ENCODE results near the gene ESAM. TPM values are rescaled to one million over a fixed set of nuclear protein-coding genes. Genes with fewer than 3 reads are reported as not detected.

The ESAM gene
- total and polyA plus RNA-seq, 2 of the 8 experiments (the other 6 are each of a cell fraction or from before 2014, with no cell fraction given): 0.09 TPM; not detected in 1

GRCh38 chr11:124796312-124796711 lies 34.2 kb upstream of the ESAM start:
- H4K91ac ChIP-seq (replicated peaks; ENCODE audit: insufficient read length, low read length): no peak overlapping the region
- CTCF ChIA-PET (ENCODE audit: partially characterized antibody): interaction anchor here (0.6 to 7.6 kb wide), 10 partner anchors 8 to 153 kb away, joined by 3 to 111 read pairs (median 22); partner anchors contain the start of gene ESAM
- no peak overlapping the region for H3K9ac ChIP-seq (replicated peaks in 1 of 4; ENCODE audit: extremely low read depth in 1 of 4, low read depth in 3 of 4, low read length in 3 of 4)
- H2BK5ac ChIP-seq (ENCODE audit: low read depth, low read length): no peak overlapping the region
- H3K23ac ChIP-seq (ENCODE audit: insufficient read length): no peak overlapping the region
- H2AK5ac ChIP-seq (ENCODE audit: low read depth, low read length): no peak overlapping the region
- H3K27me3 ChIP-seq (replicated peaks in 1 of 4; ENCODE audit: control insufficient read depth in 3 of 4, extremely low read depth in 1 of 4, insufficient read depth in 3 of 4, low read length in 3 of 4): no peaks in the 10 kb centered on the region
- H3K79me2 ChIP-seq (ENCODE audit: control insufficient read depth in 1 of 2, insufficient read depth in 2 of 2, low read length in 2 of 2): peaks cover 26 to 85% of the 10 kb centered on the region in 2 experiments
- H2BK15ac ChIP-seq (ENCODE audit: low read length): no peak overlapping the region
- H3K56ac ChIP-seq (replicated peaks; ENCODE audit: insufficient read length, low read depth, low read length): no peak overlapping the region
- H4K20me1 ChIP-seq (replicated peaks in 1 of 2; ENCODE audit: control insufficient read depth in 1 of 2, insufficient read depth in 2 of 2, low read length in 2 of 2): peaks cover 8 to 22% of the 10 kb centered on the region in 2 experiments
- POLR2A ChIA-PET (ENCODE audit: partially characterized antibody): interaction anchor here (0.6 kb wide), 1 partner anchor 35 kb away, joined by 6 read pairs; no protein-coding TSS in a partner anchor
- H2BK120ac ChIP-seq (replicated peaks; ENCODE audit: low read depth, low read length): no peak overlapping the region
- no peaks in the 10 kb centered on the region for H3K9me3 ChIP-seq (ENCODE audit: insufficient read depth in 2 of 2, low read depth in 1 of 2, low read length in 1 of 2)
- peaks cover 3% of the 10 kb centered on the region; the same call in 1 of the 2 replicates for H3K23me2 ChIP-seq (ENCODE audit: low read depth, low read length)
- no peak overlapping the region for H4K8ac ChIP-seq (ENCODE audit: extremely low read depth, insufficient read depth, low read length)
- H3K4me2 ChIP-seq (ENCODE audit: insufficient read depth in 1 of 2, low read depth in 2 of 2, low read length in 2 of 2): no peak overlapping the region; a peak in 1 of 4 replicates
- peaks cover 4 to 23% (median 5%) of the 10 kb centered on the region in 4 experiments; a peak in 6 of 7 replicates for H3K4me1 ChIP-seq (replicated peaks in 1 of 4; ENCODE audit: control insufficient read depth in 3 of 4, insufficient read depth in 4 of 4, low read length in 3 of 4)
- no peak overlapping the region for H3K4ac ChIP-seq (replicated peaks; ENCODE audit: insufficient read length, low read depth, low read length)
- no peak overlapping the region for H4K5ac ChIP-seq (ENCODE audit: insufficient read length, low read depth, low read length)
- H3K4me3 ChIP-seq (ENCODE audit: extremely low read depth in 1 of 4, insufficient read depth in 2 of 4, low read depth in 3 of 4, low read length in 4 of 4): no peak overlapping the region
- H2BK20ac ChIP-seq (ENCODE audit: low read length): no peak overlapping the region
- H3K14ac ChIP-seq (ENCODE audit: insufficient read length): no peak overlapping the region
- H3K18ac ChIP-seq (ENCODE audit: extremely low read depth, low read length): no peak overlapping the region
- H2BK12ac ChIP-seq (ENCODE audit: low read depth, low read length): no peak overlapping the region
- H3K79me1 ChIP-seq (ENCODE audit: low read depth, low read length): peaks cover 6% of the 10 kb centered on the region
- DNase-seq (ENCODE audit: low read depth in 1 of 2, low spot score in 2 of 2) (no peak), FAIRE-seq (no peak)
- H3K36me3 ChIP-seq (ENCODE audit: control insufficient read depth in 2 of 4, insufficient read depth in 4 of 4, low read length in 3 of 4): no peaks in the 10 kb centered on the region
- no peak overlapping the region for H2AFZ ChIP-seq (ENCODE audit: low read length)
- 97% methylated on average over 3 of the region's 3 CpGs; no CpG with 5 or more reads in 1 of the 2 experiments for WGBS, 2 experiments (ENCODE audit: extremely low coverage in 1 of 2, insufficient coverage in 1 of 2, insufficient read length in 1 of 2, insufficient replicate concordance in 2 of 2, low coverage in 1 of 2, low lambda C conversion rate in 2 of 2, missing lambda C conversion rate in 1 of 2)
- no peak overlapping the region for H3K27ac ChIP-seq (ENCODE audit: low read depth, low read length)
- no peak for TF ChIP-seq POU5F1 (IDR thresholded peaks at IDR 0.05; ENCODE audit: low read depth, low read length)
- no peak for TF ChIP-seq GTF2F1 (IDR thresholded peaks at IDR 0.05; ENCODE audit: borderline replicate concordance, low read depth, low read length)
- no peak for TF ChIP-seq ZNF274 (IDR thresholded peaks at IDR 0.05; ENCODE audit: borderline replicate concordance, extremely low read depth, low read length)
- TF ChIP-seq CTCF (IDR thresholded peaks at IDR 0.05; ENCODE audit: control extremely low read depth in 1 of 3, insufficient read depth in 1 of 3, low read depth in 1 of 3, low read length in 3 of 3): no peak
- TF ChIP-seq TBP (IDR thresholded peaks at IDR 0.05; ENCODE audit: low read depth, low read length): no peak
- TF ChIP-seq MAFK (IDR thresholded peaks at IDR 0.05; ENCODE audit: low read depth, low read length): no peak
- TF ChIP-seq SIX5 (IDR thresholded peaks at IDR 0.05; ENCODE audit: low read depth, low read length): no peak
- no peak for TF ChIP-seq NANOG (IDR thresholded peaks at IDR 0.05; ENCODE audit: insufficient read depth, low read depth, low read length, poor library complexity, severe bottlenecking)
- TF ChIP-seq RFX5 (IDR thresholded peaks at IDR 0.05; ENCODE audit: borderline replicate concordance, low read depth, low read length): no peak
- no peak for TF ChIP-seq ASH2L (IDR thresholded peaks at IDR 0.05; ENCODE audit: low read length)
- TF ChIP-seq KDM4A (IDR thresholded peaks at IDR 0.05; ENCODE audit: low read depth, low read length, severe bottlenecking): no peak
